ENCODE results near the gene HMGXB3.

HMGXB3 gene

GRCh38 chr5:150000256-150000989 is at the start of gene HMGXB3, which contains the start of gene TIGD6:
HMGXB3 (plus strand) TSS chr5:150000739; CDS start chr5:150004853, 4,114 bp downstream.
TIGD6 (minus strand) TSS chr5:150000654; CDS start chr5:149996348, 4,306 bp downstream.
- peak; percentile 98 for DNase-seq (ENCODE audit: low spot score)

- peak; percentile 21 for DNase-seq (ENCODE audit: low spot score)
These were observed 49.3 kb upstream of the HMGXB3 start for GRCh38 chr5:149951138-149951749.

GRCh38 chr5:149953436-149954121 is 47.0 kb upstream of the HMGXB3 start:
- DNase-seq (ENCODE audit: low spot score) = no peak

- DNase-seq (ENCODE audit: low spot score) = no peak
These were observed 45.7 kb upstream of the HMGXB3 start for GRCh38 chr5:149954798-149955197.

- DNase-seq (ENCODE audit: low spot score) = no peak
These were observed 43.9 kb upstream of the HMGXB3 start for GRCh38 chr5:149956685-149957084.

- DNase-seq (ENCODE audit: low spot score) = no peak
These were observed 42.7 kb upstream of the HMGXB3 start for GRCh38 chr5:149957855-149958254.

- DNase-seq (ENCODE audit: low spot score) = peak; percentile 81
These were observed 40.9 kb upstream of the HMGXB3 start for GRCh38 chr5:149959406-149960236.

GRCh38 chr5:149960272-149961185 is 40.0 kb upstream of the HMGXB3 start, which contains the start of gene SLC26A2:
SLC26A2 (plus strand) TSS chr5:149960758; CDS start chr5:149977653, 16,895 bp downstream.
- DNase-seq (ENCODE audit: low spot score) = peak; percentile 97

GRCh38 chr5:149961186-149961685 is 39.3 kb upstream of the HMGXB3 start:
- peak; percentile 19 for DNase-seq (ENCODE audit: low spot score)

- peak; percentile 48 for DNase-seq (ENCODE audit: low spot score)
These were observed 38.6 kb upstream of the HMGXB3 start for GRCh38 chr5:149961957-149962409.

GRCh38 chr5:149962601-149963300 is 37.8 kb upstream of the HMGXB3 start:
- DNase-seq (ENCODE audit: low spot score) = no peak

- no peak for DNase-seq (ENCODE audit: low spot score)
These were observed 36.8 kb upstream of the HMGXB3 start for GRCh38 chr5:149963729-149964128.

GRCh38 chr5:149966946-149967345 is 33.6 kb upstream of the HMGXB3 start:
- no peak for DNase-seq (ENCODE audit: low spot score)

GRCh38 chr5:149969181-149969930 is 31.2 kb upstream of the HMGXB3 start:
- DNase-seq (ENCODE audit: low spot score) = no peak

- DNase-seq (ENCODE audit: low spot score) = no peak
These were observed 25.1 kb upstream of the HMGXB3 start for GRCh38 chr5:149975409-149975808.

- no peak for DNase-seq (ENCODE audit: low spot score)
These were observed 20.6 kb upstream of the HMGXB3 start for GRCh38 chr5:149979896-149980295.

- no peak for DNase-seq (ENCODE audit: low spot score)
These were observed 19.3 kb upstream of the HMGXB3 start for GRCh38 chr5:149981206-149981605.

- no peak for DNase-seq (ENCODE audit: low spot score)
These were observed 18.0 kb upstream of the HMGXB3 start for GRCh38 chr5:149982505-149982904.

GRCh38 chr5:149988126-149988525 is 12.4 kb upstream of the HMGXB3 start:
- no peak for DNase-seq (ENCODE audit: low spot score)

Data from NAMALWA (cell line).